Kidney (tissue), 14 donors: ENCODE data around the gene RHOF. TPM values are rescaled to one million over a fixed set of nuclear protein-coding genes. Genes with fewer than 3 reads are reported as not detected.

Experiments used
- DNase-seq, 5 donors: peaks; one replicate each; pipeline ENCODE4 v3.0.0-alpha.2; 2013 to 2020
- FAIRE-seq: peaks from 2 replicates; lab custom pipeline; 2012; peaks lifted over from hg19 to GRCh38; lab: Jason Lieb, UNC
- H3K27ac ChIP-seq, 2 donors: one replicate each; pipeline ENCODE4 v1.7.0; 2013; ENCODE audit warnings: low read depth in 2 of 2, low read length in 2 of 2, inconsistent platforms in 1 of 2
- H3K27me3 ChIP-seq: one replicate; pipeline ENCODE4 v1.7.1; 2013; ENCODE audit warnings: low read length, inconsistent platforms; ENCODE audit not compliant: control insufficient read depth, insufficient read depth
- H3K36me3 ChIP-seq, 3 donors: one replicate each; pipeline versions ENCODE4 v1.7.0 to v1.7.1; 2013; ENCODE audit warnings: low read length in 3 of 3, control low read depth in 1 of 3, inconsistent platforms in 1 of 3; ENCODE audit not compliant: insufficient read depth in 3 of 3, control insufficient read depth in 2 of 3
- H3K4me1 ChIP-seq, 3 donors: one replicate each; pipeline versions ENCODE4 v1.7.0 to v1.7.1; 2013; ENCODE audit warnings: low read length in 3 of 3, inconsistent platforms in 1 of 3, low read depth in 1 of 3; ENCODE audit not compliant: control insufficient read depth in 2 of 3, insufficient read depth in 2 of 3
- H3K4me3 ChIP-seq, 3 donors: one replicate each; pipeline versions ENCODE4 v1.7.0 to v1.8.1; 2013; ENCODE audit warnings: low read length in 3 of 3, control low read depth in 1 of 3, inconsistent platforms in 1 of 3
- H3K9ac ChIP-seq, 3 donors: one replicate each; pipeline versions ENCODE4 v1.7.0 to v1.7.1; 2013; ENCODE audit warnings: low read length in 3 of 3, control low read depth in 1 of 3, inconsistent platforms in 1 of 3
- H3K9me3 ChIP-seq, 3 donors: one replicate each; pipeline versions ENCODE4 v1.7.0 to v1.7.1; 2013; ENCODE audit warnings: low read length in 3 of 3, control low read depth in 1 of 3, inconsistent platforms in 1 of 3; ENCODE audit not compliant: control insufficient read depth in 2 of 3, insufficient read depth in 1 of 3
- CTCF ChIP-seq: IDR thresholded peaks from 3 replicates; pipeline ENCODE4 v1.5.1; 2012; ENCODE audit warnings: mild to moderate bottlenecking, moderate library complexity, borderline replicate concordance; ENCODE audit not compliant: insufficient read depth; ENCODE audit errors: extremely low read depth
- intact Hi-C: fragments of 100-400 bp; cut with DNase I; formaldehyde crosslinking; loops from one replicate; pipeline ENCODE4 v1.11.1; 2022
- polyA plus RNA-seq: library from polyadenylated mRNA; stranded (reverse); fragments of 350-450 nt; fragmentation: Illumina TruSeq; extraction: RNeasy Lipid Tissue Mini Kit (QIAGEN cat#74804); gene quantifications from one replicate; pipeline ENCODE4 v1.2.3, GENCODE V29; 2014; ENCODE audit warnings: low read depth, low replicate concordance; ENCODE audit not compliant: insufficient read depth
- total RNA-seq: library from RNA; stranded (reverse); fragmentation: NEBNext Ultra II Directional; extraction: Animal tissue kit (Norgen Biotek cat#: 25700); gene quantifications from one replicate; pipeline ENCODE4 v1.2.1, GENCODE V29; 2021
- donor health status: control.
- donor health status: control.
- donor health status: control.
- donor health status: control.
- donor health status: control.
- donor health status: DM: yes; HTN: yes; CAD: no.
- donor health status: Normal renal cell carcinoma (clear cell type).

RHOF gene
- total and polyA plus RNA-seq, 2 donors from 2014 or later = 23.9 to 42.6 TPM

GRCh38 chr12:121820056-121820455 lies 26.6 kb upstream of the RHOF start:
- no peak for FAIRE-seq
- no peak for DNase-seq

GRCh38 chr12:121819212-121819949 lies 25.9 kb upstream of the RHOF start:
- Histone ChIP-seq H3K27ac (no peak overlapping the region), H3K36me3 (peaks cover 14 to 50% (median 49%) of the 10 kb centered on the region in 3 donors), H3K27me3 (no peaks in the 10 kb centered on the region), H3K9me3 (no peaks in the 10 kb centered on the region), H3K4me1 (no peaks in the 10 kb centered on the region), H3K4me3 (no peak overlapping the region), H3K9ac (no peak overlapping the region)
- TF ChIP-seq CTCF = no peak
- intact Hi-C loops = no loop called here
- FAIRE-seq (no peak), DNase-seq (no peak)

More at GRCh38 chr12:121820056-121820455, 26.6 kb upstream of the RHOF start:
- no peak for TF ChIP-seq CTCF
- Histone ChIP-seq H3K4me3 (no peak overlapping the region), H3K36me3 (peaks cover 14 to 47% (median 45%) of the 10 kb centered on the region in 3 donors), H3K9ac (no peak overlapping the region), H3K27ac (no peak overlapping the region), H3K4me1 (no peaks in the 10 kb centered on the region), H3K27me3 (no peaks in the 10 kb centered on the region), H3K9me3 (no peaks in the 10 kb centered on the region)
- intact Hi-C loops = no loop called here

- no peaks in the 10 kb centered on the region for H3K9me3 ChIP-seq
- intact Hi-C loops = no loop called here
- DNase-seq (no peak), FAIRE-seq (no peak)
- no peak overlapping the region for H3K4me3 ChIP-seq
- peaks cover 12 to 51% (median 43%) of the 10 kb centered on the region in 3 donors for H3K36me3 ChIP-seq
- no peaks in the 10 kb centered on the region for H3K27me3 ChIP-seq
- H3K27ac ChIP-seq = no peak overlapping the region
- peaks cover 0 to 12% (median 6%) of the 10 kb centered on the region in 3 donors for H3K4me1 ChIP-seq
- TF ChIP-seq CTCF = no peak
- no peak overlapping the region for H3K9ac ChIP-seq
These were observed 24.2 kb upstream of the RHOF start for GRCh38 chr12:121817648-121818043.
